Lower leg skin (tissue), 4 donors: ENCODE data around the gene LDB2. TPM values are rescaled to one million over a fixed set of nuclear protein-coding genes. Genes with fewer than 3 reads are reported as not detected.
"Not testable (repeated sequence)": the region's sequence is repeated elsewhere in the genome, so short reads cannot be mapped to it uniquely, and the experiment has no call there.

Experiments used
- DNase-seq, 2 donors: peaks; one replicate each; pipeline ENCODE4 v3.0.0-alpha.2; 2019; ENCODE audit warnings: low spot score in 2 of 2
- H3K4me3 ChIP-seq: fragments of 200-600 bp; sonication (generic); 2 replicates; pipeline ENCODE4 v1.5.1; 2017; ENCODE audit warnings: mild to moderate bottlenecking, low read depth; ENCODE audit not compliant: poor library complexity, severe bottlenecking
- CTCF ChIP-seq, 3 donors: fragments of 450-650 bp; IDR thresholded peaks; one replicate each; pipeline ENCODE4 v1.5.1; 2016; ENCODE audit warnings: antibody characterized with exemption in 3 of 3, mild to moderate bottlenecking in 3 of 3, moderate library complexity in 2 of 3
- POLR2A ChIP-seq, 2 donors: fragments of 450-650 bp; IDR thresholded peaks; one replicate each; pipeline ENCODE4 v1.6.1; 2016 to 2017; ENCODE audit warnings: antibody characterized with exemption in 2 of 2, mild to moderate bottlenecking in 1 of 2, moderate library complexity in 1 of 2
- whole genome bisulfite sequencing, 2 donors: methylation state at CpG; one replicate each; pipeline ENCODE4 v1.1.5; 2018; 5-methylcytosine and 5-hydroxymethylcytosine counted together
- intact Hi-C: fragments of 100-400 bp; cut with DNase I; formaldehyde crosslinking; loops from one replicate; pipeline ENCODE4 v1.15.0; 2023; ENCODE audit warnings: low total_unique reads
- total RNA-seq, 4 donors: library from RNA; depleted of rRNA; stranded (reverse); fragments of >200 nt; gene quantifications; one replicate each; pipeline ENCODE4 v1.1.0, GENCODE V29; 2016

LDB2 gene
- total RNA-seq, 4 donors from 2014 or later: 5.4 to 14.0 (median 7.8) TPM

DNA sequence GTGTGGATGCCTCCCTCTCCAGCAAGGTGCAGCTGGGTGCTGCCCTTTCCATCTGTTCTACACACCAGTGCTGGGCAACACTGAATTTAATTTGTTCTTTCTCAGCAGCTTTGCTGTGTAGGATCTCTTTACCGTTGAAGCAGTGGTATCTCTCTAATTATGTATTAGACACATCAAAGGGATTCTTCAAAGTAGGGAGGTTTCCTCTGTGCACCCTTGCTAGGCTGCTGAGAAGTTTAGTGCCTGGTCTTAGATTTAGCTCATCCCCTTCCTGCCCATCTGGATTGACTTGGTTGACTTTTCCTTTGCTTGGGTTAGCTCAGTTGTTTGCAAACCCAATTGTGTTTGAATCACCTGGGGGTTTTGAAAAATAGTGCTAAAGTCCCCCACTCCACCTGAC, 27.8 kb upstream of the LDB2 start:
- 45% methylated on average over 1 of the region's 1 CpG for WGBS, 2 donors

GRCh38 chr4:16918716-16919115, 20.3 kb upstream of the LDB2 start:
- H3K4me3 ChIP-seq, DNase-seq, intact Hi-C loops: not testable (repeated sequence)
- 91 to 95% methylated on average over 4 of the region's 4 CpGs for WGBS, 2 donors

More for the DNA sequence above, 27.8 kb upstream of the LDB2 start:
- DNase-seq: no peak
- no peak overlapping the region for H3K4me3 ChIP-seq
- intact Hi-C loops: no loop called here
- TF ChIP-seq POLR2A (IDR thresholded peaks at IDR 0.05) (no peak), CTCF (IDR thresholded peaks at IDR 0.05) (no peak)

- WGBS, 2 donors: 66 to 68% methylated on average over 13 of the region's 13 CpGs
- peak in 1 of 2 donors; percentile 16 for DNase-seq
- TF ChIP-seq CTCF (IDR thresholded peaks at IDR 0.05): no peak
- no peak for TF ChIP-seq POLR2A (IDR thresholded peaks at IDR 0.05)
- no peak overlapping the region for H3K4me3 ChIP-seq
- intact Hi-C loops: no loop called here
Observed at GRCh38 chr4:16916719-16917337, 18.4 kb upstream of the LDB2 start.

DNA sequence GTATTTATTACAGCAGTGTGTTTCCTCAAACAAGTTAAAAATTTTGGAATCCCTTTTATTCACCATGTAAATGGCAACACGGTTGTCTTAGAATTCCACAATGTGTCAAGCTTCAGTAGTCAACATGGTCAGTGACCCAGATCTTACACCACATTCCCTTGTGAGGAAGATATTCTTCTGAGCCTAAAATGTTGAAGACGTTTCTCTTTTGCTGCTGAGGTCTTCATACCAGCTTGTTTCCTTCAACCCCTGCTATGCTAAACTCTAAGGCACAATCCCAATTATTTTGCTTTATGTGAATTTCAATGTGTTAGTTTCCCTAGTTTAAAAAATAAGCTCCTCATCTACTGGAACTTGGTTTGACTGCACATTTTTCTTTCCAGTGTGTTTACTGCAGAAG, 17.6 kb upstream of the LDB2 start:
- WGBS, 2 donors: 84 to 89% methylated on average over 2 of the region's 2 CpGs
- no peak overlapping the region for H3K4me3 ChIP-seq
- TF ChIP-seq CTCF (IDR thresholded peaks at IDR 0.05) (no peak), POLR2A (IDR thresholded peaks at IDR 0.05) (no peak)
- no peak for DNase-seq
- intact Hi-C loops: no loop called here

- TF ChIP-seq CTCF (IDR thresholded peaks at IDR 0.05) (no peak), POLR2A (IDR thresholded peaks at IDR 0.05) (no peak)
Observed at GRCh38 chr4:16914208-16914607, 15.8 kb upstream of the LDB2 start.

GRCh38 chr4:16912896-16913295, 14.5 kb upstream of the LDB2 start:
- 93 to 97% methylated on average over 5 of the region's 5 CpGs for WGBS, 2 donors
- no peak for DNase-seq
- intact Hi-C loops: no loop called here
- TF ChIP-seq POLR2A (IDR thresholded peaks at IDR 0.05) (no peak), CTCF (IDR thresholded peaks at IDR 0.05) (no peak)
- no peak overlapping the region for H3K4me3 ChIP-seq

More at GRCh38 chr4:16914208-16914607, 15.8 kb upstream of the LDB2 start:
- 90 to 100% methylated on average over 1 of the region's 1 CpG for WGBS, 2 donors
- intact Hi-C loops: no loop called here
- no peak for DNase-seq
- H3K4me3 ChIP-seq: no peak overlapping the region
